Fibroblast of the aortic adventitia (primary cell): ENCODE data around the gene BMS1. TPM values are rescaled to one million over a fixed set of nuclear protein-coding genes. Genes with fewer than 3 reads are reported as not detected.
"Not testable (repeated sequence)": the region's sequence is repeated elsewhere in the genome, so short reads cannot be mapped to it uniquely, and the experiment has no call there.

Source experiments
- DNase-seq: peaks from one replicate; pipeline ENCODE4 v3.0.0-alpha.2; 2010; ENCODE audit warnings: low read depth
- H3K4me3 ChIP-seq: 2 replicates; pipeline ENCODE4 v1.5.1; 2011; ENCODE audit warnings: low read depth, mild to moderate bottlenecking, control low read depth, low read length, moderate library complexity
- total RNA-seq: library from RNA; depleted of rRNA; stranded (reverse); fragments of >200 nt; gene quantifications from 2 replicates; pipeline ENCODE4 v1.2.3, GENCODE V29; 2012; ENCODE audit warnings: low replicate concordance
- TF ChIP-seq, protein P1 (sequence below): IDR thresholded peaks from 2 replicates; pipeline ENCODE4 v1.5.1; 2011; ENCODE audit warnings: mild to moderate bottlenecking, low read length, control low read depth, inconsistent platforms; ENCODE audit not compliant: insufficient read depth

The BMS1 gene, protein sequence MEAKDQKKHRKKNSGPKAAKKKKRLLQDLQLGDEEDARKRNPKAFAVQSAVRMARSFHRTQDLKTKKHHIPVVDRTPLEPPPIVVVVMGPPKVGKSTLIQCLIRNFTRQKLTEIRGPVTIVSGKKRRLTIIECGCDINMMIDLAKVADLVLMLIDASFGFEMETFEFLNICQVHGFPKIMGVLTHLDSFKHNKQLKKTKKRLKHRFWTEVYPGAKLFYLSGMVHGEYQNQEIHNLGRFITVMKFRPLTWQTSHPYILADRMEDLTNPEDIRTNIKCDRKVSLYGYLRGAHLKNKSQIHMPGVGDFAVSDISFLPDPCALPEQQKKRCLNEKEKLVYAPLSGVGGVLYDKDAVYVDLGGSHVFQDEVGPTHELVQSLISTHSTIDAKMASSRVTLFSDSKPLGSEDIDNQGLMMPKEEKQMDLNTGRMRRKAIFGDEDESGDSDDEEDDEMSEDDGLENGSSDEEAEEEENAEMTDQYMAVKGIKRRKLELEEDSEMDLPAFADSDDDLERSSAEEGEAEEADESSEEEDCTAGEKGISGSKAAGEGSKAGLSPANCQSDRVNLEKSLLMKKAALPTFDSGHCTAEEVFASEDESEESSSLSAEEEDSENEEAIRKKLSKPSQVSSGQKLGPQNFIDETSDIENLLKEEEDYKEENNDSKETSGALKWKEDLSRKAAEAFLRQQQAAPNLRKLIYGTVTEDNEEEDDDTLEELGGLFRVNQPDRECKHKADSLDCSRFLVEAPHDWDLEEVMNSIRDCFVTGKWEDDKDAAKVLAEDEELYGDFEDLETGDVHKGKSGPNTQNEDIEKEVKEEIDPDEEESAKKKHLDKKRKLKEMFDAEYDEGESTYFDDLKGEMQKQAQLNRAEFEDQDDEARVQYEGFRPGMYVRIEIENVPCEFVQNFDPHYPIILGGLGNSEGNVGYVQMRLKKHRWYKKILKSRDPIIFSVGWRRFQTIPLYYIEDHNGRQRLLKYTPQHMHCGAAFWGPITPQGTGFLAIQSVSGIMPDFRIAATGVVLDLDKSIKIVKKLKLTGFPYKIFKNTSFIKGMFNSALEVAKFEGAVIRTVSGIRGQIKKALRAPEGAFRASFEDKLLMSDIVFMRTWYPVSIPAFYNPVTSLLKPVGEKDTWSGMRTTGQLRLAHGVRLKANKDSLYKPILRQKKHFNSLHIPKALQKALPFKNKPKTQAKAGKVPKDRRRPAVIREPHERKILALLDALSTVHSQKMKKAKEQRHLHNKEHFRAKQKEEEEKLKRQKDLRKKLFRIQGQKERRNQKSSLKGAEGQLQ
- 16.1 and 29.6 TPM in 2 replicates for total RNA-seq

DNA sequence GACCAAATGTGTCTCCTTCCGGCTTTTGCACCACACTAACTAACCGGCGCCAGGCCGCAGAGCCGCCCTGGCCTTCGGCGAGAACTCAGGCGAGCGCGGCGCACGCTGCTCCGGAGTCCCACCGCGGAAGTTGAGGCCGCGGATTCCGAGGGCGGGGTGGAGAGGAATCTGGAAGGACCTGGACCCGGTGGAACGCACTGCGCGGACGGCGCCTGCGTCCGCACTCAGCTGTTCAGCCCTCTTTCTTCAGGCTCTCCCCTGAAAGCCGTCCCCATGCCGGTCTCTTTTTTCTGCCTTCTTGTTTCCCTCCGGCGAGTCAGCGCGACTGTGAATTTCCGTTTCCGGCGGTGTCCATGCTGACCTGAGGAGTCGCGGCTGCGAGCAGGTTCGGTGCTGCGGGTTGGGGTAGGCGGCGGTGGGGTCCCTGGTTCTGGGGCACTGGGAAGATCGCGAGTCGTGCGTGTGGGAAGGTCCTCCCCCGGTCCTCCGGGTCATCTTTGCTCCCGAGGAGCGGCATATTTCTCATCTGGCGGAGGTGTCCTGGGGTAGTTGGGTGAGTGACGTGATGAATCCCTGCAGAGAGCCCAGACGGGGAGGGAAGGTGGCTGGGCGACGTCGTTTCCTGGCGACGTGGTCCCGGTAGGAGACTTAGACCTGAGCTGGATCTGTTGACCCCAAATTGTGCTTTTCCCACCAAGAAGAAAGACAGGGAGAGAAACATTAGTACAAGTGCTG is at the start of gene BMS1:
Gene BMS1 (plus strand): TSS at position 350 of the 735 bp plus-strand sequence. CDS start 1,600 bp downstream, outside the sequence.
- TF ChIP-seq, protein P1, sequence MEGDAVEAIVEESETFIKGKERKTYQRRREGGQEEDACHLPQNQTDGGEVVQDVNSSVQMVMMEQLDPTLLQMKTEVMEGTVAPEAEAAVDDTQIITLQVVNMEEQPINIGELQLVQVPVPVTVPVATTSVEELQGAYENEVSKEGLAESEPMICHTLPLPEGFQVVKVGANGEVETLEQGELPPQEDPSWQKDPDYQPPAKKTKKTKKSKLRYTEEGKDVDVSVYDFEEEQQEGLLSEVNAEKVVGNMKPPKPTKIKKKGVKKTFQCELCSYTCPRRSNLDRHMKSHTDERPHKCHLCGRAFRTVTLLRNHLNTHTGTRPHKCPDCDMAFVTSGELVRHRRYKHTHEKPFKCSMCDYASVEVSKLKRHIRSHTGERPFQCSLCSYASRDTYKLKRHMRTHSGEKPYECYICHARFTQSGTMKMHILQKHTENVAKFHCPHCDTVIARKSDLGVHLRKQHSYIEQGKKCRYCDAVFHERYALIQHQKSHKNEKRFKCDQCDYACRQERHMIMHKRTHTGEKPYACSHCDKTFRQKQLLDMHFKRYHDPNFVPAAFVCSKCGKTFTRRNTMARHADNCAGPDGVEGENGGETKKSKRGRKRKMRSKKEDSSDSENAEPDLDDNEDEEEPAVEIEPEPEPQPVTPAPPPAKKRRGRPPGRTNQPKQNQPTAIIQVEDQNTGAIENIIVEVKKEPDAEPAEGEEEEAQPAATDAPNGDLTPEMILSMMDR, result no peak
- peak within 1 kb of the TSS; percentile 94 for H3K4me3 ChIP-seq
- peak; percentile 95 for DNase-seq

DNA sequence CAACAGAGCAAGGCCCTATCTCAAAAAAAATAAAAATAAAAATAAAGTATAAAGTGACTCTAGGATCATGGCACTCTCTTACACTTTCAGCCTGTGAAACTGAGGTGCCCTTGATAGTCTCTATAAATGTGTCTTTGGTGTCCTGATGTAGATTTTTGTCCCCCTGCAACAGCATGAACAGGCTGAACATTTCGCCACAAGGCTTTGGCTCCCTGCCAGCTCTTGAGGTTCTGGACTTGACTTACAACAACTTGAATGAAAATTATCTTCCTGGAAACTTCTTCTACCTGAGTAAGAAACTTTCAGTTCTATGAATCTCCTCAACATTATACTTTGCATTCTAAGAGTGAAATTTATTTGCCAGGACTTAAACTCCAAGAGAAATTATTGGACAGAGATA is 48.1 kb upstream of the BMS1 start:
- DNase-seq, result no peak
- no peak overlapping the region for H3K4me3 ChIP-seq
- TF ChIP-seq, protein P1, result no peak

DNA sequence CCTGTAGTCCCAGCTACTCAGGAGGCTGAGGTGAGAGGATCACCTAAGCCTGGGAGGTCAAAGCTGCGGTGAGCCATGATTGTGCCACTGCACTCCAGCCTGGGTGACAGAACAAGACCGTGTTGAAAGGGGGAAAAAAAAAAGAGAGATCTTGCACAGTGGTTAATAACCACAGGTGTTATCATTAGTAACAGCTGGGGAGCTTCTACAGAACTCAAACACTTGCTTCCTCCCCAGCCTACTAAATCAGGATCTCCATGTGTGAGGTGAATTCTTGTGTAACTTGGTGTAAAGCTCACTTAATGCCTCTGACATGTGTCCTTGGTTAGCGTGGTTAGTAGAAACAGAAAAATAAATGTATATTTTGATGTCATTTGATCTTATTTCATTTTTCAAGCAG is 43.9 kb upstream of the BMS1 start:
- no peak overlapping the region for H3K4me3 ChIP-seq
- DNase-seq, result no peak
- TF ChIP-seq, protein P1, result no peak

DNA sequence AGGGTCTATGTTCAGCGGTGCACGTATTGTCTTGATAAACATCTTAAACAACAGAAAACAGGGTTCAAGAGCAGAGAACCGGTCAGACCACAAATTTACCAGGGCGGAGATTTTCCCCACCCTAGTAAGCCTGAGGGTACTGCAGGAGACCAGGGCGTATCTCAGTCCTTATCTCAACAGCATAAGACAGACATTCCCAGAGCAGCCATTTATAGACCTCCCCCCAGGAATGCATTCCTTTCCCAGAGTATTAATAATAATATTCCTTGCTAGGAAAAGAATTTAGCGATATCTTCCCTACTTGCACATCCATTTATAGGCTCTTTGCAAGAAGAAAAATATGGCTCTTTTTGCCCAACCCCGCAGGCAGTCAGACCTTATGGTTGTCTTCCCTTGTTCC is 41.1 kb upstream of the BMS1 start:
- not testable (repeated sequence) for DNase-seq

DNA sequence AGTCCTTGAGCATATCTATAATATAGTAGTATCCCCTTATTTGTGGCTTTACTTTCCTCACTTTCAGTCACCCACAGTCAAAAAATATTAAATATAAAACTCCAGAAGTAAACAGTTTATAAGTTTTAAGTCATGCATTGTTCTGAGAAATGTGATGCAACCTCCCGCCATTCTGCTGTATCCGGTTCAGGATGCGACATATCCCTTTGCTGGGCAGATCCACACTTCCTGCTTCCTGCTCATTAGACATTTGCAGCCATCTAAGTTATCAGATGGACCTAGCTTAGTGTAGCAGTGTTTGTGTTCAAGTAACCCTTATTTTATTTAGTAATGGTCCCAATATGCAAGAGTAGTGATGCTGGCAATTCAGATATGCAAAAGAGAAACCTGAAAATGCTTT is 38.9 kb upstream of the BMS1 start:
- DNase-seq, result no peak
- H3K4me3 ChIP-seq, result no peak overlapping the region
- TF ChIP-seq, protein P1, result no peak

More for the DNA sequence above, 41.1 kb upstream of the BMS1 start:
- not testable (repeated sequence) for H3K4me3 ChIP-seq

DNA sequence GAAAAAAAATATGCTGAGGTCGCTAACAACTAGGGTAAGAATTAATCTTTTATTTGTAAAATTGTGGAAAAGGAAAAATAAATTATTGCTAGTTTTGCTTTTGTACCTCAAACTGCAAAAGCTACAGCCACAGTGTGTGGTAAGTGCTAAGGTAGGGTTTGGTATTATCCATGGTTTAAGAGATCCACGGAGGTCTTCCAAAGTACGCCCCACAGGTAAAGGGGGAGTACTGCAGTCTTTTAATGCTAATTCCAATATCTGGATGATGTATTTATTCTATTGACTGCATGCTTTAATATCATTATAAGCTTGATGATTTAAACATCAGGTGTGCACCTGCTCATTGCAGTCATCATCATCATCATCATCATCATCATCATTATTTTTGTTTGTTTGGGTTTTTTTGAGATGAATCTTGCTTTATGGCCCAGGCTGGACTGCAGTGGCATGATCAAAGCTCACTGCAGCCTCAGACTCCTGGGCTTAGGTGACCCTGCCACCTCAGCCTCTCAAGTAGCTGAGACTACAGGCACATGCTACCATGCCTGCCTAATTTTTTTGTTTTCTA is 38.4 kb upstream of the BMS1 start:
- TF ChIP-seq, protein P1, result no peak
- no peak overlapping the region for H3K4me3 ChIP-seq
- DNase-seq, result no peak
